22Rv1 (cell line): ENCODE data around the gene ALOX5.

Experiments used
- CTCF ChIP-seq: fragments of 450-650 bp; IDR thresholded peaks from 2 replicates; pipeline ENCODE4 v1.5.1; 2017; ENCODE audit warnings: mild to moderate bottlenecking
- ZFX ChIP-seq: fragments of 450-650 bp; IDR thresholded peaks from 2 replicates; pipeline ENCODE4 v1.6.1; 2017; ENCODE audit warnings: antibody characterized with exemption, borderline replicate concordance

DNA sequence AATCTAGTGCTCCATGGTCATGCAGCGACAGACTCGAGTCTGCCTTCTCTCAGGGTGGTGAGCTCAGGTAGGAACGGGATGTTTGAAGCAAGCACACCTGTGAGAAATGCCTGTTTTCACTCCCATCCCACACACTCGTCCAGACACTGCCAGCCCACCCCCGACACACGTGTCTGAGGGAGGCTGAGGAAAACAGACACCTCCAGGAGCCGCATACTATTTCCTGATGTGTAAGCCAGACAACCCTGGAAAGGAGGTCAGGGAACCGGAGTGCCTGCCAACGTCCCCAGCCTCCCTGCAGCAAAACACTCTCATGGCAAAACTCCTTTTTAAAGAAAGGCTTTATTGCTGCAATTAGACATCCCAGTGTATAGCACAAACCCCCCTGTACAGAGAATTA is 80.2 kb downstream of the ALOX5 start:
- TF ChIP-seq CTCF (no peak), ZFX (no peak)
